ENCODE results near the gene STAG1. TPM values are rescaled to one million over a fixed set of nuclear protein-coding genes. Genes with fewer than 3 reads are reported as not detected.

Gene STAG1
- 63.2 TPM for total RNA-seq

DNA sequence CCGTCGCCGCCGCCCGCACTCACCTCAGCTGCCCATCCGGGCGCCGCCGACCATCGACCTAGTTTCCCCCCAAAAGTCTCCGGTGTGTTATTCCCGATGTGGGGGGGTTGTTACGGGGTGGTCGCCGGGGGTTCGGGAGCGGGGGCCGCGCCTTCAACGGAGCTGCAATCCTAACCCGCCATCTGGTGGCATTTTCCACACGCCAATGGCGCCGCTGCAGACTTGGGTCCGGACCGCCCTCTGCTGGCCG is at the start of gene STAG1:
TSS of gene STAG1 (minus strand) at position 207 of the 250 bp plus-strand sequence. CDS start 121,480 bp downstream, outside the sequence.

Small RNA genes within 50 kb of the gene (small RNA-seq; reads per million reads assigned to genes)
- not detected for gene RNU6-1284P
- not detected for gene RNU6-789P

Other genes with a start within 250 kb of the STAG1 start
- gene SLC35G2, start 66.7 kb upstream of the STAG1 start, total RNA-seq = 33.0 TPM
- 42.7 TPM for gene NCK1, start 109.8 kb upstream of the STAG1 start, total RNA-seq
- gene IL20RB, start 205.6 kb upstream of the STAG1 start, total RNA-seq = 0.92 TPM

All from diencephalon (tissue), 1 donor.